Activated T-helper 1 cell treated with Interleukin-2 at 50 U/mL for 16 hours (primary cell): Measurements from ENCODE around the gene FBXL5.

Source experiments
- DNase-seq: peaks from one replicate; pipeline ENCODE4 v3.0.0-alpha.2; 2020; ENCODE audit warnings: low read depth

The FBXL5 gene

GRCh38 chr4:15655223-15656037 lies at the start of gene FBXL5:
Gene FBXL5 (minus strand): TSS chr4:15655357. CDS start chr4:15655287, 70 bp downstream.
- peak; percentile 81 for DNase-seq

- no peak for DNase-seq
These were observed 49.0 kb upstream of the FBXL5 start for GRCh38 chr4:15704129-15704528.

- DNase-seq = no peak
These were observed 48.3 kb upstream of the FBXL5 start for GRCh38 chr4:15703439-15703838.

GRCh38 chr4:15702941-15703403 lies 47.8 kb upstream of the FBXL5 start, which contains the start of gene BST1:
Gene BST1 (plus strand): TSS chr4:15703065. CDS start chr4:15703145, 80 bp downstream.
- peak; percentile 22 for DNase-seq

- no peak for DNase-seq
These were observed 41.7 kb upstream of the FBXL5 start for GRCh38 chr4:15696866-15697265.

- DNase-seq = no peak
These were observed 40.6 kb upstream of the FBXL5 start for GRCh38 chr4:15695729-15696128.

- no peak for DNase-seq
These were observed 40.1 kb upstream of the FBXL5 start for GRCh38 chr4:15695240-15695699.

GRCh38 chr4:15694431-15694830 lies 39.3 kb upstream of the FBXL5 start:
- DNase-seq = no peak

GRCh38 chr4:15692602-15693001 lies 37.4 kb upstream of the FBXL5 start:
- no peak for DNase-seq

- DNase-seq = no peak
These were observed 36.4 kb upstream of the FBXL5 start for GRCh38 chr4:15691346-15692135.

GRCh38 chr4:15690020-15690809 lies 35.1 kb upstream of the FBXL5 start:
- no peak for DNase-seq

GRCh38 chr4:15689540-15689939 lies 34.4 kb upstream of the FBXL5 start:
- no peak for DNase-seq

GRCh38 chr4:15688051-15688450 lies 32.9 kb upstream of the FBXL5 start:
- no peak for DNase-seq

- no peak for DNase-seq
These were observed 29.3 kb upstream of the FBXL5 start for GRCh38 chr4:15684498-15684897.

- DNase-seq = no peak
These were observed 28.0 kb upstream of the FBXL5 start for GRCh38 chr4:15683143-15683495.

- no peak for DNase-seq
These were observed 27.3 kb upstream of the FBXL5 start for GRCh38 chr4:15682242-15683142.

- DNase-seq = peak; percentile 90
These were observed 26.4 kb upstream of the FBXL5 start, which contains the start of gene FAM200B for GRCh38 chr4:15681372-15682241. Gene FAM200B (plus strand): TSS chr4:15681827. CDS start chr4:15686978, 5,151 bp downstream.

GRCh38 chr4:15681067-15681371 lies 25.9 kb upstream of the FBXL5 start:
- DNase-seq = no peak

- no peak for DNase-seq
These were observed 22.4 kb upstream of the FBXL5 start for GRCh38 chr4:15677507-15677988.

- DNase-seq = no peak
These were observed 21.7 kb upstream of the FBXL5 start for GRCh38 chr4:15676899-15677298.
